Measurements from ENCODE around the gene CMIP.

GRCh38 chr16:81576696-81577095, 132.1 kb downstream of the CMIP start:
- TF ChIP-seq CTCF (IDR thresholded peaks at IDR 0.05) (no peak), POLR2A (IDR thresholded peaks at IDR 0.05; ENCODE audit: low read depth) (no peak)

Data from esophagus muscularis mucosa (tissue), 3 donors.